Measurements from ENCODE around the gene HLA-DMA.
"Not testable (repeated sequence)": the region's sequence is repeated elsewhere in the genome, so short reads cannot be mapped to it uniquely, and the experiment has no call there.

HLA-DMA gene

DNA sequence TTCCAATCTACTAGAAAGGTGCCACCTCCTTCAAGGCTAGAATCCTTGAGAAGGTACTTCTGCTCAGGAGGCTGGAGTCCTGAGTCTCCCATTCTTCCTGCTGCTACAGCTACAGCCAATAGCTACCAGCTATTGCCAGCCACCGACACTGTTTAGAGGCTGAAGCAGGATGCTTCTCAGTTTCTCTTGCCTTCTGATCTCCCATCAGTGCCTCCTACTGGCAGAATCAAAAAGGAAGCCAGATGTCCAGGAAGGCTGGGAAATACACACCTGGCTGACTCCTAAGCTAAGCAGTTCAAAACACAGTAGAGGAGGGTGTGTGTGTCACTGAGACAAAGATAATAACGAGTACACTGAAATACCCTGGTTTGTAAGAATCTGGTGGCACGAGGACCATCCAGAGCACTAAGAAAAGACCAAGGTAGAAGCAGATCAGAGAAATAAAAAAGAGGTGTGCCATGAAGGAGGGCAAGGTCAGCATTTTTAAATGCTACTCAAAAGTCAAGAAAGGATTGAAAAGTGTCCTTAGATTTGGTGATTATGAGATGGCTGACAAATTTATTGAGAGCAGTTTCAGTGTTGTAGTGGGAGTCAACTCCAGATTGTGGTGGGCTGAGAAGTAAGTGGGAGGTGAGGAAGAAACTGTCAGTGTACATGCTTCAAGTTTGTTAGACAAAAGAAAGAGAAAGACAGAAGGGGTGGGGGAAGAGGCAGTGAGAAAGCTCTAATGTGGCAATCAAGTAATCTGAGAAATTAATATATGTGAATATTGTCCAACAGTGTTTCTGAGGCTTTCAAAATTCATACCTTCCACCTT lies 2.3 kb upstream of the HLA-DMA start:
- peak; percentile 63 for DNase-seq (ENCODE audit: low spot score)

DNA sequence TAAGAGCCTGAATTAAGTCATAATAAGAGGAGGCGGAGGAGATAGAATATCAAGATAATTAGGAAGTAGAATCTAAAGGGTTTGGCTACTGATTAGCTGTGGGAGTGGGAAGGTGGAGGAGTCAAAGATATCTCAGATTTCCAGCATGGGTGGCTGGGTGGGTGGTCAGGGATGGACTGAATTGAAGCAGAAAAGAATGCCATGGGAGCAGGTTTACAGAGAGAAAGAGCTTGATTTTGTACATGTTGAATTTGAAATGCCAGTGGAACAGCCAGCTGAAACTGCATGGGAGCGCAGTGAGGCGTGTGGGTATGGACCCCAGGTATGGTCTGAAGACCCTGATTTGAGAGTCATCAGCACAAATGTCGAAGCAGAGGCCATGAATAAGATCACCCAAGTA lies 1.4 kb upstream of the HLA-DMA start:
- no peak for DNase-seq (ENCODE audit: low spot score)

DNA sequence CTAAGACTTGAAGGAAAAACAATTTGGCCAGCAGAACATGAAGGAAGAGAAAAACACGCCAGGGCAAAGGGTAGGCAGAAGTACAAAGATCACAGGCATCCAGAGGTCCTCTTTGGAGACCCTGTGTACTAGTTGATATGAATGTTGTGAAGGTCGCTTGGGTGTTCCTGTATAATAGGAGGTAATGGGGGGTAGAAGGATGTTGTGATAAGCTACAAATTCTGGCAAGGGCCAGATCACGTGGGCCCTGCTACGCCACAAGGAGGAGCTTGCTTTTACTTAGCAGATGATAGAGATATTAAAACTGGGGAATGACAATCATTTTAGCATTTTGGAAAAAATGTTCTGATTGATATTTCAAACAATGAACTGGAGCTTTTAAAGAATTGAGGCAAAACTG lies 878 bp upstream of the HLA-DMA start:
- peak; percentile 61 for DNase-seq (ENCODE audit: low spot score)

DNA sequence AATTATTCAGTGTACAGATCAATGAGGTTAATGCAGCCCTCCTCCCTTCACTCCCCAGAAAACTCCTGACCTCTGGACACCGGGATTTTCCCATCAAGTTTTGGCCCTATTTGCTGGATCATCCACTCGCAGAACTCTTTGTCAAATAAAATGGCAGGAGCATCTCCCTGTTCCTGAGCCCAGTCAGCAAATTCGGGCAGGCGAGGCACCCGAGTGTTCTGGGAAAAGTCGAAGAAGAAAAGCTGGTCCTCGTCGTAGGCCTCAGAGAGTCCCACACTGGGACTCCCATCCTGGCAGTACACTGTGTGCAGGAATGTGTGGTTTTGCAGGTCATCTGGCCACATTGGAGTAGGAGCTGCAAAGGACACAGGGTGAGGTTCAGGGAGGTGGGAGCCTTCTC lies 2.4 kb downstream of the HLA-DMA start:
- DNase-seq (ENCODE audit: low spot score), result no peak

DNA sequence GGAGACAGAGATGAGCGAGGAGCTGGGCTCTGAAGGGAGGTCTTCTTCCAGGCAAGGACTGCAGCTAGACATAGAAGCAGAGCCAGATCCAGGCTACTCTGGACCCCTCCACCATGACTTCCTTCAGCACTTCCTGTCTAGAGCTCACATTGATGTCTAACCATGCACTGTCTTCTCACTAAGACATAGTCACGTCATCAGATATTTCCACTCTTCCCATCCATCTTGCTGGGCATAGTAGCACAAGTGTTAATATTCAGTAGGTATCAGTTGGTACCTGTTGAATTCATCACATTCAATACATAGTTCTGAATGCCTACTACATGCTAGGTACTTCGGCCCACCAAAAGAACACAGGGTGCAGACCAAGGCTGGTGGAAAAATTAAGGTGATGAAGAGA lies 2.9 kb downstream of the HLA-DMA start:
- no peak for DNase-seq (ENCODE audit: low spot score)

DNA sequence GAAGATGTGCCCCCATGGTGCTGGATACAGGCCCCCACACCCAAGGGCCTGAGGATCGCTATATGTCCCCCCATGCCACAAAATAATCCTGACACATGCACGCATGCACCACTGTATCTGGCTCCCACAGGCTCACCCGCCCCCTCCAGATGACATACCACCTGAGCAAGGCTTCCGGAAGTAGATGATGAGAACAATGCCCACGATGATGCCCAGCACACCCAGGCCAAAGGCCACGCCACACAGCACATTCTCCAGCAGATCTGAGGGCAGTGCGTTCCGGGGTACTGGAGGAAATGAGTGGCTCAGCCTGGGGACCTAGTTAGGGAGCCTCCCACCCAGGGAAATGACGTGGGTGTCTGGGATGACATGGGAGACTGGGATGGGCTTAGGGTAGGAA lies 3.8 kb downstream of the HLA-DMA start:
- DNase-seq (ENCODE audit: low spot score), result no peak

DNA sequence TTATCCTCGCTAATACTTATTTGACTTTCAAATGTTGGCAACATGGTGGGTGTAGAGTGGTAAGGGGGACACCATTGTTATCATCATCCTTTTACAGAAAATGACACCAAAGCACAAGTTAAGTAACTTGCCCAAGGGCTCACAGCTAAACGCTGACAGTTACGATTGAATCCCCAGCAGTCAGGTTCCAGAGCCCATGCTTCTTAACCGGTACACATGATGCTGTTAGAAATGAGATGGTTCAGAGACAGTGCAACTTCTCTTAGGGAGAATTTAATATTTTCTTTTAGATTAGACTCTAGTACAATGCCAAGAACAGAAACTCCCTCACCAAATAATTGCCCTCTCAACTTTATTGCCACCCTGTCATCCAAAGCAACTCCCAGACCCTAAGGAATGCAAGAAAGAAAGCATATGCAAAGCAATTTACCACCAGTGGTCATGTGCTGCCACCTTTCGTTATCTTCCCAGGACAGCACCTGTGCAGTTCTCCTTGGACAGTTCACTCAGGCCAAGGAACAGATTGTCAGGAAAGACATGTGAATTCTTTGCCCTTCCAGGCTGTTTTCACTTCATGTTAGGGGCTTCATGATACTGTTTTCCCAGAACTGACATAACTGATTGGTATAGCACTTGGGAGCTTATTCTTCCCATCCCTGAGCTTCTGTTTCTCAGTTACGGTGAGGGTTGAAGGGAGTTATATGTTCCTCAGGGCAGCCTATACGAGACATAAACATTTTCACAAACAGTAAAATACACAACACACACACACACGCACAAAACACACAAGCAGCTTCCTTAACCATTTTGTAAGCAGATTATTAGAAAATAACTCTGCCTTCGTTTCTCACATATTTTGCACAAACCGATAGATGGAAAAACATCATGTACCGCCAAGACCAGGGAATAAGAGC lies 5.1 kb downstream of the HLA-DMA start:
- DNase-seq (ENCODE audit: low spot score), result peak; percentile 51

DNA sequence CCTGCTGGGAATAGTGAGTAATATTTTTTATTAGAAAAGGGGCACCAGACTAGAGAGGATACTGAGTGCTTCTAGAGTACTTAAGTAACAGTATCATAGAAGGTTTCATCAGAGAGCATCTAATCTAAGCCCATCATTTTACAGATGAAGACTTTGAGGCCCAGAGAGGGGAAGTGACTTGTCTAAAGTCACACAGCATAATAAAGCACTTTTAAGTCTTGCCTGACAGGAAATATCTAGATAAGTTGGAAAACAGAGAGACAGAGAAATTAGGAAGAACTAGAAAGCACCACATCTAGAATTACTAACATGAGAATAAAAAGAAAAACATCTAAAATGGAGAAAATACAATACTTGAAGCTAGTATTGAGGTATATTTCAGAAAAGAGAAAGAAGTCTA lies 6.0 kb downstream of the HLA-DMA start:
- DNase-seq (ENCODE audit: low spot score), result no peak

DNA sequence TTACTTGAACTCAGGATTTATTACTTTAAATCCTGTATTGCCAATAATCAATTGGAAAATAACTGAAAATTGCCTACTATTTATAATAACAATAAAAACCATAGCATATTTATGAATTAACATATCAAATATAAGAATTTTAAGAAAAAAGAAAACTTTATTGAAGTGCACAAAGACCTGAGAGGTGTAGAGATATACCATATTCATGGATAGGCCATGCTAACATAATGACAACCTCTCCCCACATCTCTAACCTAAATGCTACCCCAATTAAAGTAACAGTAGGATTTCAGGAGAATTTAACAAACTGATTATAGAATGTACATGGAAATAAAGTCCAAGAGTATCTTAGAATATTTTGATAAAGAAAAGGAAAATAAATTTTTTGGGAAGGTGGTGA lies 6.9 kb downstream of the HLA-DMA start:
- no peak for DNase-seq (ENCODE audit: low spot score)

DNA sequence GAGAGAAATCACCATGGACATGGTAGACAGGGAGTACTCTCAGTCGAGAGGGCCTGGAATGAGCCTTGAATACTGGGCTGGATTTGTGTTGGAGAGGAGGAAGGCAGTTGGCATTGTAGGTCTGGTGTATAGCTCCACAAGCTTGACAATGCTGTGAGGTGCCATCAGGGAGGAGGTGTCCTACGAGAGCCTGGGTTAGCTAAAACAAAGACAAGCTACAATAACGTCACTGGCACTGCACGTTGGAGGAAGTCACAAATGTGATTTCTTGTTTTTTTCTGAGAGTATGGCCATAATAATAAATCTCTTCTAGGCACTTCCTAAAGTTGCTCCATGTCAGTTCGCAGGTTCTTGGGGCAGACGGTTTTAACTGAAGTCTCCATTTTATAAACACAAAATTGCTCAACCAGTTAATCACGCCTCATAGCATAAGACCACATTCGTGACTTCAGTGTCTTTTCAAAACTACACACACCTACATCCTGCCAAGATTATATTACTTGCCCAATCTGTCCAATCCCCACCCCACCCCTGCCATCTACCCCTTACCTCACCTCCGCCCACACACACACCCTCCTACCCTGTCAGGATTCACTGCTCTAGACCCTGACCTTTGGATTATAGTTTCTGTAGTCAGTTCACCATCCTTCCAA lies 7.7 kb downstream of the HLA-DMA start:
- no peak for DNase-seq (ENCODE audit: low spot score)

DNA sequence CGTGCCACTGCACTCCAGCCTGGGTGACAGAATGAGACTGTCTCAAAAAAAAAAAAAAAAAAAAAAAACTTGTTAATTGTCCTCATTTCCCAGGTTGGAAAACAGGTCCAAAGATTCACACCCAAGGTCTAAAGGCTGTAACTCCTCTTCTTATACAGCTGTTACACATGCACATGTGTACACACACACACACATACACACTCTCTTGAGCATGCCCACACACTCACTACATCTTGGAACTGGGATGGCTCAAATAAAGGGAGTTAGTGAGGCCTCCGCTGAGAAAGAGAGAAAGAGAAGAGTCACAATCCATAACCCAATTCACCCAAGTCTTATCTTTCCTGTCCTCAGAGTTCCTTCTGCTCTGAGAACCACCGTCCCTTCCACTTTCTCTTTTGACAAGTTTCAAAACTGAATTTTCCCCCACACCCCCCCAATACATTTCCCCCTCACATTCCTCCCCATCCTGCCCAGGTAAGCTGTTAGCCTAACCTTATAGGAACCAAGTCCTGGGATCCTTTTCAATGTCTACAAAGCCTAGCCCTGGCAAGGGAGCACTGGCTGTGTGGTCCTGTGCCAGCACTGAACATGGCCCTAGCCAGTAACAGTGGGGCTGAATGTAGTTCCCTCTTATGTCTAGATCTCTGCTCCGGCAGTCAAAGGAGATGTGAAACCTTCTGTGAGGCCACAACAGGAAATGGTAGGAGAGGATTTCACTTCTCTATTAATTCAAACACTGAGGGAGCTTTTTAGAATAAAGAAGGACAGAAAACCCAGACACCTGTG lies 8.8 kb downstream of the HLA-DMA start:
- DNase-seq (ENCODE audit: low spot score), result no peak

DNA sequence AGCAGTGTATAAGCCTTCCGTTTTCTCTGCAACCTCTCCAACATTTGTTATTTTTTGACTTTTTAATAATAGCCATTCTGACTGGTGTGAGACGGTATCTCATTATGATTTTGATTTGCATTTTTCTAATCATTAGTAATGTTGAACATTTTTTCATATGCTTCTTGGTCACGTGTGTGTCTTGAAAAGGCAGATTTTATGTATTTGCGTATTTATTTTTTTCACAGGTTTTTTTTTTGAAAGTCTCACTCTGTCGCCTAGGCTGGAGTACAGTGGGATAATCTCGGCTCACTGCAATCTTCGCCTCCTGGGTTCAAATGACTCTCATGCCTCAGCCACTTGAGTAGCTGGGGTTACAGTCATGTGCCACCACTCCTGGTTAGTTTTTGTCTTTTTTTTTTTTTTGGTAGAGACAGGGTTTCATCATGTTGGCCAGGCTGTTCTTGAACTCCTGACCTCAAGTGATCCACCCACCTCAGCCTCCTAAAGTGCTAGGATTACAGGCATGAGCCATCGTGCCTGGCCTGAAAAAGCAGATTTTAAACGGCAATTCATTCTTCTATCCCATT lies 10.3 kb downstream of the HLA-DMA start:
- not testable (repeated sequence) for DNase-seq (ENCODE audit: low spot score)

DNA sequence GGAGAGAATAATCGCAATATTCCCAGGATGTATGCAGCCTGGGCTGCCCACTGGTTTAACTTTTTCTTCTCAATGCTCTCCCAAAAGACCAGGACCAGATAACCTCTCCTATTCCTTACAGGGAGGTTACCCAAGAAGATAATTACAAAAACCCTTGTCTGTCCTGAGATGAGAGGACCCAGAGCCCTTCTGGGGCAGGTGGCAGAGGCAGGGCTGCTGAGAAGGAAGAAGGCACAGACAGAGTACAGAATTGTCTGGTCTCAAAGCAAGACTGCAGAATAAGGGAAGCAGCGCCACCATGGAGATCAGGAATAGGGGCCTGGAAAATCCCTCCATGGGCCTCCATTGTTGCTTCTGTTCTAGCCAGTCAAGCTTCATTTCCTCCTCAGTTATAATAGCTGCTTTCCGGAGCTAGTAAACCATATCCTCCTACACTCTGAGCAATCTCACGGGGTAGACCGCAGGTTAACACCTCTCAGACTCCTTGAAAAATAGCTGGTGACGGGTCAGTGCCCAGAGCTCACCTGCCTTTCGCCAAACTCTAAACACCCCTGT lies 11.6 kb downstream of the HLA-DMA start:
- DNase-seq (ENCODE audit: low spot score), result no peak

DNA sequence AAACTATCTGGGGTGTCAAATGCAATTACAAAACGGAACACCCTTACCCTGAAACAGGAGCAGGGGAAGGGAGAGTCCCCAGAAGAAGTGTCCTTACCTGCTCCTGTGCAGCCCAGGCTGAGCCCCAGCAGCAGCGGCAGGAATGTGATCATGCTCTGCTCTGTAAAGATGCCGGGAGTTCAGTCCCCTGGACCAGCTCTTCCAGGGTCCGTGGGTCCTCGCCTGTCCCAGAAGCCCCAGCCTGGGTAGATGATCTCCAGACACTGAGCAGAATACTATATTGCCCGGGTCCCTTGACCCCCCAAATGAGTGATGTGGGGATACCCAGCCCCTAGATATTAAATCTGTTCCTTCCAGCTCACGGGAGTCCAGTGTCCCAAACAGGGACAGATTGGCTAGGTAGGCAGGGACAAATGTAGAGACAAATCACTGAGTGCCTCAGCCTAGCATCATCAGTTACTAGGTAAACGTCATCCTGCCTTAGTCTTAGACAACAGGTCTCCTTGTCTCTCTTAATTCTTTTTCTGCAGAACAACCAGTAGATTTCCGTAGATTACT lies 12.2 kb downstream of the HLA-DMA start, which contains the start of gene HLA-DMB:
TSS of gene HLA-DMB (minus strand) at position 373 of the 558 bp plus-strand sequence. CDS start at position 152, 221 bp downstream.
- peak; percentile 55 for DNase-seq (ENCODE audit: low spot score)

DNA sequence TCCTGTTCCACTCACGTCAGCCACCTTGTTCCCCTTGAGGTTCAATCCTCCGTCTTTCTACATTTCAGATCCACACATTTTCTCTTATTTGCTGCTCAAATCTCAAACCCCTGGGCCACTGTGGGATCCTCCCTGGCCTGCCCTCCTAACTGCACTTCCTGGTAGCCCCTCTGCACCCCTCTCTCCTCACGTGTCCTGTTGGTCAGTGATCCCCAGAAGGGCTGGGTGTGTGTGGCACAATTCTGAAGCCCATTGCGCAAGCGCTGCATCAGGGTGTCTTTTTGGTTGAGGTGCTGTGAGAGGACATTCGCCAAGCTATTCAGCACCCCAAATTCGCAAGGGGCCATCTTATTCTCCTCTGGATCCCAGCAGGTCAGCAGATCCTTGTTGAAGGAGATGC lies 14.4 kb downstream of the HLA-DMA start:
- DNase-seq (ENCODE audit: low spot score), result no peak

DNA sequence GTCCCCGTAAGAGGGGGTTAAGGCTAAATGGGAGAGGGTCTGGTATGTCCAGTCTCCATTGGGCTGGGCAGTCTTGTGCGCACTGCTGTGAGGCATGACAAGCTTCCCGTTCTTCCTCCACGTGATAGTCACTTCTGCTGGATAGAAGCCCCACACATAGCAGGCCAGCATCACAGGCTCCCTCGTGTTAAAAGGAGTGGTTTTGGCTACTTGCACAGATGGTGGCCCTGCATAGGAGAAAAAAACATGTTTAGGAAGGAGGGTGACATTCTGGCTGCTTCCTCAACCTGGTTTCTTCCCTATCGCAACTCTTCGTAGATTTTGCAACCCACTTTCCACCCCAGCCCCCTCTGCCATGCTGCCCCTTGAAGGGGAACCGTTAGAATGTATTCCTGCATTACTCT lies 15.7 kb downstream of the HLA-DMA start:
- DNase-seq (ENCODE audit: low spot score), result no peak

DNA sequence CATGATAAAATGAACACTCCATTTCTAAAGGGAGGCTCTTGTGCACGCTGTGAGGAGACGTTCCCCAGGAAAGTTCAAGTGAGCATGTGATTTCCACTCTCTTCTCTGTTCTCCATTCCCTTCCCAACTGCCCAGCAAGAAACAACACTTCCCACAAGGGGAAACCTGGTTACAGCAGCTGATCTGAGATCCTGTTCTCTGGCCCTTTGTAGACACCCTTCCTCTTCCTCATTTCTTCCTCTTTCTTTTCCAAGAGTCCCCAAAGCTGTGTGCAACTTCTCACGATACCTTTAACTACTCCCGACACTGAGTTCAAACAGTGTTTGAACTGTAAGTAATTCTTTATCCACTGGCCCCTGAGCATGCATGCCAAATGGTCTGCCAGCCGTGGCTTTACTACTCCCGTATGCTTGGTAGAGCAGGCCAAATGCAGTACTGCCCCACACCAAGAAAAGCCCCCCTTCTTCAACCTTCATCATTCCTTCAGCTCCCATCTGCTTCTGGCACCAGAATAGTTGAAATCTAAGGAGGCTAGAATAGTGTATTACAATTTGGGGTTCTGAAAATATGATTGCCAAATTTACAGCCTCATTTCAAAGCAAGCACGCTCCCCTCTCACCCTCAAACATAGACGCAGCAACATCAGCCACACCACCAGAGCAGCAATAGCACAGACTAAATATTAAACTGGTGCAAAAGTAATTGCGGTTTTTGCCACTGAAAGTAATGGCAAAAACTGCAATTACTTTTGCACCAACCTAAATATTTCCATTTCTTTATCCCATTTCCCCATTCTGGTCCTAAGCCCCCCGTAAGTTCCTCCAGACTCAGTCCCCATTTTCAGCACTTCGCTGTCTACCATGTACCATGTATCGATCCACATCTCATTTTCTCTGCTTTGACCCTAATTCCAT lies 16.4 kb downstream of the HLA-DMA start:
- DNase-seq (ENCODE audit: low spot score), result no peak

DNA sequence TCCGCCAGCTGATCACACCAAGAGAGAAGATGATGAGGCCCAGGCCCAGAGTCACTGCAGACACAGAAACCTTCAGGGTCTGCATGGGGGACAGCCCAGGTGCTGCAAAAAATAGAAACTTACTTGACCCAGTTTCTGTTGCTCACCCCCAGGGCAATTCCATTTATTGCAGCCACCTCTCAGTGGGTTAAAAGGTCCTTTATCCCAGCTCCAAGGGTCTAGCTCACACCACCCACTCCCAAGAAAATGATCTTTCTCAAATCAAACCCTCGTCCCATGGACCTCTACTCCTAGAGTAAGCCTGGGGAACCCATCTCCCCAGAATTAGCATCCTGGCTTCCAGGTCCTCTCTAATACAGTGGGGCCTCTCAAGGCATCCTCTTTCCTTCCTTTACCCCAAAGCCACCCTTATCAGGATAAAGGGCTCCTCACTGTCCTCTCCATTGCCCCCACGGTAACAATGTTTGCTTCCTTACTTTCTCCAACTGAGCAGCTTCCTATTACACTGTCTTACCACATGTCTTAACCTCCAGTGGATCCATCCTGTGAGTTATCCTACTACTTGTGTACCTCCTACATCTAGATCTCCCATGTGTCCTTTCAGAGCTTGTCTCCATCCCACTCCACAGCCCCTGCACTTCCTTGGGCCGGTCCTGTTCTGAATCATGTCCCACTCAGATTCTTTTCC lies 17.2 kb downstream of the HLA-DMA start:
- DNase-seq (ENCODE audit: low spot score), result no peak

DNA sequence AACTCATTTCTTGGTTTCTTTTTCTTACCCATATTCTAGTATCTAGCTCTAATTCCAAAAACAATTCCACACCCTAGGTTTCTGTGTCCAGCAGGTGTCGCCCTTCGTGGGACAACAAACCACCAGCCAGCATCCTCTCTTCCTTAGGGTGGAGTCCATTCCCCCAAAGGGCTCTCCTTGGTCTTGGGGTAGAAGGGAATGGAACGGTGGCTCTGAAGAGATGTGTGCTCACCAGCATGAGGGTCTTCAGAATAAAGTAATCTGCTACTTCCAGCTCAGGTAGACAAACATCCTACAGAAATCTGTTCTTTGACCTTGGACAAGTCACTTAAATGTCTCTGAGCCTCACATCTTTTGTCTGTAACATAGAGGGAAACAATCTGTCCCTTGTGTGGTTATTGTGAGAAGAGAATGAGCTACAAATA lies 19.2 kb downstream of the HLA-DMA start:
- DNase-seq (ENCODE audit: low spot score), result peak; percentile 91

Measured in hematopoietic multipotent progenitor cell treated with erythropoietin and hydrocortisone succinate and interleukin-3 and kit ligand, for 17 days (in vitro differentiated cells).